GM20000 (cell line): ENCODE results near the gene HTR3B.
A peak's percentile ranks its signal among the peaks of the same experiment; 100 is the strongest.

Experiments
- DNase-seq: peaks from one replicate; pipeline ENCODE4 v3.0.0; 2012; ENCODE audit warnings: low spot score
- CTCF ChIP-seq: IDR thresholded peaks from 2 replicates; pipeline ENCODE4 v1.5.1; 2012; ENCODE audit warnings: mild to moderate bottlenecking, control low read depth; ENCODE audit errors: extremely low read depth, missing control alignments

The HTR3B gene

GRCh38 chr11:113867843-113868503 lies 36.6 kb upstream of the HTR3B start:
- TF ChIP-seq CTCF: no peak
- no peak for DNase-seq

GRCh38 chr11:113871336-113871735 lies 33.3 kb upstream of the HTR3B start:
- DNase-seq: no peak
- TF ChIP-seq CTCF: no peak

- DNase-seq: no peak
- TF ChIP-seq CTCF: no peak
Measured at GRCh38 chr11:113873236-113873626, 31.4 kb upstream of the HTR3B start.

GRCh38 chr11:113874096-113874495 lies 30.5 kb upstream of the HTR3B start:
- TF ChIP-seq CTCF: no peak
- DNase-seq: no peak

GRCh38 chr11:113874581-113875233 lies 29.9 kb upstream of the HTR3B start:
- no peak for DNase-seq
- no peak for TF ChIP-seq CTCF

GRCh38 chr11:113875234-113876073 lies 29.1 kb upstream of the HTR3B start, which contains the start of gene USP28:
Gene USP28 (minus strand): TSS chr11:113875572. CDS start chr11:113875501, 71 bp downstream.
- peak; percentile 98 for DNase-seq

More at GRCh38 chr11:113875234-113876073, 29.1 kb upstream of the HTR3B start, which contains the start of gene USP28:
- no peak for TF ChIP-seq CTCF
